CD4-positive, alpha-beta memory T cell (primary cell): Measurements from ENCODE around the gene ATP10D. TPM values are rescaled to one million over a fixed set of nuclear protein-coding genes. Genes with fewer than 3 reads are reported as not detected.
"Not testable (repeated sequence)": the region's sequence is repeated elsewhere in the genome, so short reads cannot be mapped to it uniquely, and the experiment has no call there.

ENCODE experiments used
- CTCF ChIA-PET: fragments of 350-600 bp; sonication (Branson Sonifier 250); formaldehyde crosslinking; loops from one replicate; lab custom pipeline; 2021; ENCODE audit warnings: inconsistent platforms; ENCODE audit not compliant: partially characterized antibody; lab: Charles Lee
- POLR2A ChIA-PET: fragments of 350-600 bp; sonication (Branson Sonifier 250); formaldehyde crosslinking; loops from one replicate; lab custom pipeline; 2021; ENCODE audit not compliant: partially characterized antibody; lab: Charles Lee
- DNase-seq, 5 donors: peaks; one replicate each; pipeline versions ENCODE4 v3.0.0 to v3.0.0-alpha.2; 2020 to 2022; ENCODE audit warnings: mixed read lengths in 1 of 5
- H3K27ac ChIP-seq: one replicate; pipeline ENCODE4 v1.7.0; 2013; ENCODE audit warnings: low read depth, low read length
- H3K27me3 ChIP-seq: 2 replicates; pipeline ENCODE4 v1.7.0; 2013; ENCODE audit warnings: mild to moderate bottlenecking, low read length, moderate library complexity; ENCODE audit not compliant: insufficient read depth
- H3K36me3 ChIP-seq: 2 replicates; pipeline ENCODE4 v1.7.0; 2013; ENCODE audit warnings: mild to moderate bottlenecking, low read length, moderate library complexity; ENCODE audit not compliant: insufficient read depth
- H3K4me1 ChIP-seq: 2 replicates; pipeline ENCODE4 v1.7.0; 2013; ENCODE audit warnings: mild to moderate bottlenecking, low read length, moderate library complexity; ENCODE audit not compliant: insufficient read depth
- H3K4me3 ChIP-seq, 2 donors: one replicate each; pipeline ENCODE4 v1.7.0; 2013; ENCODE audit warnings: low read length in 2 of 2, mild to moderate bottlenecking in 1 of 2
- H3K9me3 ChIP-seq, 2 donors: one replicate each; pipeline ENCODE4 v1.7.0; 2013; ENCODE audit warnings: low read length in 2 of 2, control low read depth in 1 of 2; ENCODE audit not compliant: control insufficient read depth in 1 of 2
- H3K27ac Mint-ChIP-seq, 7 donors: one replicate each; pipeline ENCODE4 v1.8.0; 2020 to 2021; ENCODE audit warnings: mixed read lengths in 7 of 7, mild to moderate bottlenecking in 6 of 7, inconsistent platforms in 3 of 7, moderate library complexity in 3 of 7
- H3K27me3 Mint-ChIP-seq, 2 donors: one replicate each; pipeline ENCODE4 v1.8.0; 2020 to 2021; ENCODE audit warnings: mixed read lengths in 2 of 2
- H3K36me3 Mint-ChIP-seq, 2 donors: one replicate each; pipeline ENCODE4 v1.8.0; 2020 to 2021; ENCODE audit warnings: mixed read lengths in 2 of 2, inconsistent platforms in 1 of 2, mild to moderate bottlenecking in 1 of 2
- H3K4me1 Mint-ChIP-seq, 4 donors: one replicate each; pipeline ENCODE4 v1.8.0; 2020 to 2021; ENCODE audit warnings: mixed read lengths in 4 of 4, mild to moderate bottlenecking in 1 of 4
- H3K4me3 Mint-ChIP-seq, 8 donors: one replicate each; pipeline ENCODE4 v1.8.0; 2020 to 2021; ENCODE audit warnings: mixed read lengths in 8 of 8, mild to moderate bottlenecking in 7 of 8, moderate library complexity in 6 of 8, inconsistent platforms in 3 of 8
- H3K9me3 Mint-ChIP-seq, 8 donors: one replicate each; pipeline ENCODE4 v1.8.0; 2020 to 2021; ENCODE audit warnings: mixed read lengths in 8 of 8, mild to moderate bottlenecking in 5 of 8, inconsistent platforms in 3 of 8, moderate library complexity in 1 of 8
- intact Hi-C: fragments of 100-400 bp; cut with micrococcal nuclease; formaldehyde crosslinking; loops from one replicate; pipeline ENCODE4 v1.15.1; 2023
- polyA plus RNA-seq, 2 donors: library from polyadenylated mRNA; unstranded; fragments of 300-500 nt; fragmentation: Illumina TruSeq; gene quantifications; one replicate each; pipeline ENCODE4 v1.2.3, GENCODE V29; 2021
- total RNA-seq, 2 experiments: library from RNA; stranded (reverse); gene quantifications; one replicate each; pipeline ENCODE4 v1.2.3, GENCODE V29; 2021

The ATP10D gene
- total and polyA plus RNA-seq, 4 experiments from 2014 or later: 2.0 to 4.2 (median 2.9) TPM

DNA sequence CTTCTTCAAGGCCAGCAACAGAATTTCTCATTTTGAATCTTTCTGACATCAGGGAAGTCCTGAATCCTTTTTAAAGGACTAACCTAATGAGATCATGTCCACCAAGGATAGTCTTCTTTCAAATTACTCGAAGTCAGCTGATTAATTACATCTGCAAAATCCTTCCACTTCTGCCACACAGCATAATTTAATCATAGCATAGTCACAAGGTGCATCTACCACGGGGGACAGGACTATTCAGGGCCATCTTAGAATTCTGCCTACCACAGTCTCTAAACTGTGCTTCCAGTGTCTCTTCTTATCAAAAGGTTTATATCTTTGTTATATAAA is 53.7 kb downstream of the ATP10D start:
- H3K9me3 Mint-ChIP-seq: peaks cover 0 to 4% (median 0%) of the 10 kb centered on the region in 8 donors
- no peaks in the 10 kb centered on the region for H3K27me3 Mint-ChIP-seq
- peaks cover 5 to 16% (median 9%) of the 10 kb centered on the region in 4 donors for H3K4me1 Mint-ChIP-seq

DNA sequence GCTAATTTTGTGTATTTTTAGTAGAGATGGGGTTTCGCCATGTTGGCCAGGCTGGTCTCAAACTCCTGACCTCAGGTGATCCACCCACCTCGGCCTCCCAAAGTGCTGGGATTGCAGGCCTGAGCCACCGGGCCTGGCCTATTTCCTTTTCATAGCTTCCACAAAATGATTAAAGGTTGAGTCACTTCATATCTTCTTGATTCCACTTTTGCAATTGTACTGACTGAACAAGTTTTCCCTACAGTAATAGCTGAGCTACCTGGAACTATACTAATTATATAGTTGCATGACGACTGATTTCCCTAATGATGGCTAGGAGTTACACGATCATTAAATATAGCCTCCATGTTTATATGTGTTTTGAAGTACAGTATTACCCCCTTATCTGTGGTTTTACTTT is 57.6 kb downstream of the ATP10D start:
- H3K27me3 ChIP-seq, intact Hi-C loops, H3K4me3 Mint-ChIP-seq, H3K4me3 ChIP-seq, H3K4me1 ChIP-seq, DNase-seq, H3K27ac ChIP-seq, H3K27me3 Mint-ChIP-seq, H3K36me3 ChIP-seq, H3K9me3 Mint-ChIP-seq, H3K4me1 Mint-ChIP-seq, H3K27ac Mint-ChIP-seq, H3K9me3 ChIP-seq, CTCF ChIA-PET, POLR2A ChIA-PET, H3K36me3 Mint-ChIP-seq: not testable (repeated sequence)

More for the DNA sequence above, 53.7 kb downstream of the ATP10D start:
- Histone ChIP-seq H3K27ac (no peak overlapping the region), H3K9me3 (no peaks in the 10 kb centered on the region), H3K27me3 (no peaks in the 10 kb centered on the region), H3K4me3 (no peak overlapping the region), H3K36me3 (no peaks in the 10 kb centered on the region), H3K4me1 (peaks cover 7% of the 10 kb centered on the region)
- Mint-ChIP-seq H3K36me3 (peaks cover 1 to 17% of the 10 kb centered on the region in 2 donors), H3K4me3 (no peak overlapping the region), H3K27ac (no peak overlapping the region)
- ChIA-PET CTCF (interaction anchor here (1.0 to 1.6 kb wide), 2 partner anchors 25 to 29 kb away, joined by 3 read pairs; no protein-coding TSS in a partner anchor), POLR2A (no interaction called here)
- intact Hi-C loops: no loop called here
- no peak for DNase-seq

DNA sequence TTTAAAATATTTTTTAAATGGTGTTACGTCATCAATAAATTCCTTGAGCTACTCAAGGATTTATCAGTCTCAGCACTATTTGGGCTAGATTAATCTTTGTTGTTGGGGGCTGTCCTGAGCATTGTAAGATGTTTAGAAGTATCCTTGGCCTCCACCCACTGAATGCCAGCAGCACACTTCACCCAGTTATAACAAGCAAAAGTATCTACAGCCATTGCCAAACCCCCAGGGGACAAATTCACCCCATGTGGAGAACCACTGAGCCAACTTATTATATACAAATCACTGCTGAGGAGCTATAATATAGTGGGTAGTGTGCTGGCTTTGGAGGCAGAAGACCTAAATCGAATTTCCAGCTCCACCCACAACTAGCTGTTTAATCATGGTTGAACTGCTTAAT is 58.3 kb downstream of the ATP10D start:
- no peak overlapping the region for H3K4me3 ChIP-seq
- Mint-ChIP-seq H3K4me3 (no peak overlapping the region), H3K4me1 (no peaks in the 10 kb centered on the region), H3K27me3 (no peaks in the 10 kb centered on the region), H3K9me3 (peaks cover 0 to 2% (median 0%) of the 10 kb centered on the region in 8 donors), H3K36me3 (peaks cover 0 to 8% of the 10 kb centered on the region in 2 donors), H3K27ac (no peak overlapping the region)
- H3K36me3 ChIP-seq: no peaks in the 10 kb centered on the region
- H3K9me3 ChIP-seq: no peaks in the 10 kb centered on the region
- no peak overlapping the region for H3K27ac ChIP-seq
- intact Hi-C loops: no loop called here
- DNase-seq: no peak
- no peaks in the 10 kb centered on the region for H3K27me3 ChIP-seq
- ChIA-PET CTCF (no interaction called here), POLR2A (no interaction called here)
- H3K4me1 ChIP-seq: no peaks in the 10 kb centered on the region

DNA sequence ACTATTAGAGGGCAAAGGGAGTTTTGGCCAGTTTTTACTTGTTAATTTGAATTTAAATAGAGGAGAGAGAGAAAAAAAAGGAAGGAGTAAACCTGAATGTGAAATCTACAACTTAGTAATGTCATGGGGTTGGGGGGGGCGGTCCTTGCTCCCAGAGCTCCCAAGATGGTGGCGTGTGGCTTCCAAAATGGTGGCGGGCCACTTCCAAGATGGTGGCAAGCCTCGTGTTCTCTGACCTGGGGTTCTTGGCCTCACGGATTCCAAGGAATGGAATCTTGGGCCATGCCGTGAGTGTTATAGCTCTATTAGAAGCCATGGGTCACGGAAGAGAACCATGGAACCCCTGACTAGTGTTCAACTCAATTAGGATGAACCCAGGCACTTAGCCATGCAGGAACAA is 65.3 kb downstream of the ATP10D start:
- H3K4me1 Mint-ChIP-seq, CTCF ChIA-PET, intact Hi-C loops, H3K27ac ChIP-seq, H3K27me3 Mint-ChIP-seq, H3K9me3 ChIP-seq, H3K9me3 Mint-ChIP-seq, POLR2A ChIA-PET, H3K27me3 ChIP-seq, H3K36me3 ChIP-seq, H3K4me1 ChIP-seq, DNase-seq, H3K4me3 Mint-ChIP-seq, H3K27ac Mint-ChIP-seq, H3K4me3 ChIP-seq: not testable (repeated sequence)
- H3K36me3 Mint-ChIP-seq: peaks cover 0 to 13% of the 10 kb centered on the region in 2 donors

DNA sequence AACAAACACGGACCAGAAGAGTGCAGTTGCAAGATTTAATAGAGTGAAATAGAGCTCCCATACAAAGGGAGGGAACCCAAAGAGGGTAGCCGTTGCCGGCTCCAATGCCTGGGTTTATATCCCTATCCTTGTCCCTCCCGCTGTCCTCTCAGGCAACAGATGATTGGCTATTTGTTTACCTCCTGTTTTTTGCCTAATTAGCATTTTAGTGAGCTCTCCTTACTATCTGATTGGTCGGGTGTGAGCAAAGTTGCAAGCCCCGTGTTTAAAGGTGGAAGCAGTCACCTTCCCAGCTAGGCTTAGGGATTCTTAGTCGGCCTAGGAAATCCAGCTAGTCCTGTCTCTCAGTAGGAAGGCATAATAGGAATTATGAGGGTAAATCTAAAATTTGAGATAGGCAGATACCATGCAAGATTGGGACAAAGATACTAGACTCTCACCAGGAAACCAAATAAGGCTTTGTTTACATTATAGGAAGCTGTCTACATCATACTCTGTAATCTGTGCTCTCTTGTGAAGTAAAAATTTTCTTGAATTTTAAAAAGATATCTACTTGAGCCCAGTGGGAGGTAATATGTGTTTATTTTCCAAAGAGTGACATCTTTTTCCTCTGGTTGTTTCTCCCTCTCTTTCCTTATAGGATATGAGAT is 65.9 kb downstream of the ATP10D start:
- CTCF ChIA-PET: interaction anchor here (1.0 kb wide), 1 partner anchor 13 kb away, joined by 3 read pairs; no protein-coding TSS in a partner anchor

DNA sequence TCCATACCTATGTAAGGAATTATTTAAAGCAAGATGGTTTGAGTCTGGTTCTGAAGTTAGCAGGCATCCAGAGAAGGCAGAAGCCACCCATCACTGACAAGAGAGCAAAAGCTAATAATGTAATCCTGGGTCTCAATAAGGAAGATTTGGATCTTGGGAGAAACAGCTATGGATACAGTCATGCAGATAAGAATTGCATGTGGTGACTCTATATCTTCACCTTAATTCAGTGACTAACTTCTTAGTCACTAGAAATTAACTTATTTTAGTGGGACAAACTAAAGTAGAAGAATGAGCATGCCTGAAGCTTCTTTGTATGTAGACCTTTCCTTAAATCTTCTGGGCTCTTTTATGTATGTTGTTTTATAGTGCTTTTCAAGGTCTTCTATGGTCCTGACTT is 66.6 kb downstream of the ATP10D start:
- DNase-seq: no peak
- ChIA-PET CTCF (interaction anchor here (1.0 kb wide), 1 partner anchor 12 kb away, joined by 3 read pairs; no protein-coding TSS in a partner anchor), POLR2A (no interaction called here)
- peak overlapping the region in 1 of 7 donors; percentile 9 for H3K27ac Mint-ChIP-seq
- Histone ChIP-seq H3K9me3 (no peaks in the 10 kb centered on the region), H3K27ac (no peak overlapping the region), H3K4me1 (no peaks in the 10 kb centered on the region), H3K4me3 (no peak overlapping the region), H3K36me3 (no peaks in the 10 kb centered on the region), H3K27me3 (no peaks in the 10 kb centered on the region)
- no peaks in the 10 kb centered on the region for H3K27me3 Mint-ChIP-seq
- intact Hi-C loops: no loop called here
- peaks cover 0 to 3% (median 0%) of the 10 kb centered on the region in 4 donors for H3K4me1 Mint-ChIP-seq
- no peaks in the 10 kb centered on the region for H3K9me3 Mint-ChIP-seq
- H3K4me3 Mint-ChIP-seq: no peak overlapping the region
- peaks cover 0 to 13% of the 10 kb centered on the region in 2 donors for H3K36me3 Mint-ChIP-seq

More for the DNA sequence above, 65.9 kb downstream of the ATP10D start:
- Histone ChIP-seq H3K4me3 (no peak overlapping the region), H3K27ac (no peak overlapping the region), H3K4me1 (no peaks in the 10 kb centered on the region), H3K27me3 (no peaks in the 10 kb centered on the region), H3K36me3 (no peaks in the 10 kb centered on the region), H3K9me3 (no peaks in the 10 kb centered on the region)
- Mint-ChIP-seq H3K27me3 (no peaks in the 10 kb centered on the region), H3K4me1 (peaks cover 0 to 3% (median 0%) of the 10 kb centered on the region in 4 donors), H3K4me3 (no peak overlapping the region), H3K9me3 (peaks cover 0 to 1% (median 0%) of the 10 kb centered on the region in 8 donors), H3K36me3 (peaks cover 0 to 13% of the 10 kb centered on the region in 2 donors), H3K27ac (no peak overlapping the region)
- POLR2A ChIA-PET: no interaction called here
- intact Hi-C loops: no loop called here
- DNase-seq: no peak

DNA sequence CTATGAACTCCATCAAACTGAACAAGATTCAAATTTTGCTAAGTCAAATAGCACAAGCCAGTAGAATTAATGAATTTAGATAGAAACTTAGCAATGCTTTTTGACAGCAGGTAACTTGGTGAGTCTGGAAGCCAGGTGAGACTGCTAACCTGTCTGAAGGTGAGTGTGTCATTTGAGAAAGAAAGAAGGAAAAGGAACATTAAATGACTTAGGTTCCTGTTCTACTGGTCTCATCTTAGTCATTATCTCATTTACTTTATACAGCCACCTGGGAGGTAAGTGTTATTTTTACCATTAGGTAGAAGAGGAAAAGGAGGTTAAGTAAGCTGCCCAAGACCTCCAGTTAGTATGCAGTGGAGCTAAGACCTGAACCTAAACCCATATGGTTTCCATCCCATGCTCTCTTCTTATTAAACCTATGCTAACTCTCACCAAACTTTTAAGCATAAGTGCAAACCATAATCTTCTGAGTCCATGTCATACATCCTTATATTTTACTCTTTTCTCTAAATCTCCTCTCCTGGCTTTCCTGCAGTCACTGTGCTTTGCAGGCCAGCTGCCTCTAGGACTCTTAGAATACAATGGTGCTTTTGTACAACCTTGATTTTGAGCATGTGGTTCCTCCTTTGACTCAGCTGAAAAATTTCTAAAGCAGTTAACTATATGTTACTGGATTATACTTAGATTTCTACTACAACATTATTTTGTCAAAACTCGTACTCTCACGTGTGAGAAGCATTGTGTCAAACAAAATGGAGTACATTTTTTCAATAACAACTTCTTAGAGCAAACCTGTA is 68.5 kb downstream of the ATP10D start:
- Histone ChIP-seq H3K27me3 (no peaks in the 10 kb centered on the region), H3K27ac (no peak overlapping the region), H3K9me3 (no peaks in the 10 kb centered on the region), H3K36me3 (no peaks in the 10 kb centered on the region), H3K4me1 (no peaks in the 10 kb centered on the region), H3K4me3 (no peak overlapping the region)
- Mint-ChIP-seq H3K36me3 (peaks cover 0 to 8% of the 10 kb centered on the region in 2 donors), H3K9me3 (no peaks in the 10 kb centered on the region), H3K4me3 (no peak overlapping the region), H3K4me1 (peaks cover 0 to 3% (median 0%) of the 10 kb centered on the region in 4 donors), H3K27me3 (no peaks in the 10 kb centered on the region), H3K27ac (peak overlapping the region in 2 of 7 donors; percentile 1 to 25)
- intact Hi-C loops: no loop called here
- ChIA-PET CTCF (interaction anchor here (1.4 kb wide), 1 partner anchor 10 kb away, joined by 3 read pairs; no protein-coding TSS in a partner anchor), POLR2A (no interaction called here)
- DNase-seq: no peak
